ENCODE measurements around the gene KRT9.
"Not testable (repeated sequence)": the region's sequence is repeated elsewhere in the genome, so short reads cannot be mapped to it uniquely, and the experiment has no call there.

KRT9 gene

GRCh38 chr17:41599680-41600079 lies 27.8 kb upstream of the KRT9 start:
- no peak for DNase-seq

DNA sequence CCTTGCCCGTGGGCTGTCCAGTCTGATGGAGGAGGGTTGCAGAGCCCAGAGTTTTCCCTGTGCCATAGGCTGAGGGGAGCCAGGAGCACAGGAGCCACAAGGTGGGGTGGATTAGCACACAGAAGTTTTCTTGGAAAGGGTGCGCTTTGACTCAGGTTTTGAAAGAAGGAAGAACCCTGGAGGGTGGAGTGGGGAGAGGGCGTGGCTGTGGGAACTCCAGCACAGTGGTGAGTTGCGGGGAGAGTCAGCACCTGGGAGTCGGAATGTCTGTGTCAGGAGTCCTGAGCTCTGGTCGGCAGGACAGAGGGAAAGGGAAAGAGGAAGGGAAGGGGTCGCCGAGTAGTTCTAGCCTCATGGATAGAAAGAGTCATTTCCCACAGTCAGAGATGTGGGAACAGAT lies 23.7 kb upstream of the KRT9 start:
- DNase-seq, result no peak

- DNase-seq, result no peak
These were observed 22.6 kb upstream of the KRT9 start for GRCh38 chr17:41594363-41594915.

- DNase-seq, result no peak
These were observed 21.6 kb upstream of the KRT9 start for GRCh38 chr17:41593306-41593981.

DNA sequence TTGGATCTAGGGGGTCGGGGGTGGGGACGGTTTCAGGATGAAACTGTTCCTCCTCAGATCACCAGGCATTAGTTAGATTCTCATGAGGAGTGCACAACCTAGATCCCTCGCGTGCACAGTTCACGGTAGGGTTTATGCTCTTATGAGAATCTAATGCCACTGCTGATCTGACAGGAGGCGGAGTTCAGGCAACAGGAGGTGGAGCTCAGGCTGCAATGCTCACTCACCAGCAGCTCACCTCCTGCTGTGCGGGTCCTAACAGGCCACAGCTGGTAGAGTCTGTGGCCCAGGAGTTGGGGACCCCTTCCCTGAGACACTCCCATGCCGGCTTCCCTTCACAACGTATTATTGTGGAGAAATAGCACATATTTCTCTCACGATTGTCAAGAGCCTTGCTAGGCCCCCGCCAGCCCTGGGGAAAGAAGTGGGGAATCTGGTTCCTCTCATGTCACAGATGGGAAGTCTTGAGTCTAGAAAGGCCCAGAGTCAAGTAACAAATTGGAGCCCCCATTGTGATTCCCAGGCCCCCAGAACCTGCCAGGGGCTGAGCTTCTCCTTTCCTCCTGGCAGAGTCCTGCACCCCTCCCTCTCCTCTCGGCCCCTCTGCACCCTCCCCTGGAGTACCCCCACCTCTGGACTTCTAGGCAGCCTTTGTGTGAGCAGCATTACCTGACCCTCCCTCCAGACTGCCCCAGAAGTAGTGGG lies 20.9 kb upstream of the KRT9 start:
- no peak for DNase-seq

- DNase-seq, result no peak
These were observed 17.4 kb upstream of the KRT9 start for GRCh38 chr17:41589301-41589700.

- no peak for DNase-seq
These were observed 16.4 kb upstream of the KRT9 start for GRCh38 chr17:41588126-41588810.

- DNase-seq, result no peak
These were observed 15.1 kb upstream of the KRT9 start, which contains the start of gene KRT14 for GRCh38 chr17:41586863-41587495. TSS of gene KRT14 (minus strand) at chr17:41586895. CDS start at chr17:41586834, 61 bp downstream.

- no peak for DNase-seq
These were observed 13.6 kb upstream of the KRT9 start for GRCh38 chr17:41585301-41586056.

GRCh38 chr17:41584331-41584927 lies 12.6 kb upstream of the KRT9 start:
- DNase-seq, result not testable (repeated sequence)

DNA sequence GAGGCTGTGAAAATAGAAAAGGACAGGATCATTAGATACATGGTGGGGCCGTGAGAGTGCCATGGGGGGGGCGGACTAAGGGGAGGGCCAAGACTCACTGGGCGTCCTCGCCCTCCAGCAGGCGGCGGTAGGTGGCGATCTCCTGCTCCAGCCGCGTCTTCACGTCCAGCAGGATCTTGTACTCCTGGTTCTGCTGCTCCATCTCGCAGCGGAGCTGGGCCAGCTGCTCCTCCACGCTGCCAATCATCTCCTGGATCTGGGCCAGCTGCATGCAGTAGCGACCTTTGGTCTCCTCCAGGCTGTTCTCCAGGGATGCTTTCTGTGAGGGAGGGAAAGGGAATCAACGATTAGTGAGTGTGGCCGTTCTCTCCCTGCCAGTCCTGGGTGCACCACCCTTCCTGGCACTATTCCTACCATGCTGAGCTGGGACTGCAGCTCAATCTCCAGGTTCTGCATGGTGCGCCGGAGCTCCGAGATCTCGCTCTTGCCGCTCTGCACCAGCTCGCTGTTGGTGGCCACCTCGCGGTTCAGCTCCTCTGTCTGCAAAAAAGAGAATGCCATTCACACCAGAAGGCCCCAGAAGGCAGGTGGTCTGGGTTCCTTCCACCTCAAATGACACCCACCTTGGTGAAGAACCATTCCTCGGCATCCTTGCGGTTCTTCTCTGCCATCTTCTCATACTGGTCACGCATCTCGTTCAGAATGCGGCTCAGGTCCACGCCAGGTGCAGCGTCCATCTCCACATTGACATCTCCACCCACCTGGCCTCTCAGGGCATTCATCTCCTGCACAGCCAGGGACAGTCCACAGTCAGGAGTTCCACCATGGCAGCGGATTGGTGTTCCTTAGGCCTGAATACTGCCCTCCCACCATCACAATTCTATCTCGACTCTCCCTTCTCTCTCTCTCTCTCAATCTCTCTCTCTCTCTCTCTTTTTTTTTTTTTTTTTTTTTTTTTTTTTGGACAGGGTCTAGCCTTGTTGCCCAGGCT lies 11.6 kb upstream of the KRT9 start:
- no peak for DNase-seq

- DNase-seq, result not testable (repeated sequence)
These were observed 10.5 kb upstream of the KRT9 start for GRCh38 chr17:41582061-41582968.

GRCh38 chr17:41581366-41582060 lies 9.7 kb upstream of the KRT9 start:
- DNase-seq, result no peak

- no peak for DNase-seq
These were observed 9.0 kb upstream of the KRT9 start for GRCh38 chr17:41580687-41581365.

DNA sequence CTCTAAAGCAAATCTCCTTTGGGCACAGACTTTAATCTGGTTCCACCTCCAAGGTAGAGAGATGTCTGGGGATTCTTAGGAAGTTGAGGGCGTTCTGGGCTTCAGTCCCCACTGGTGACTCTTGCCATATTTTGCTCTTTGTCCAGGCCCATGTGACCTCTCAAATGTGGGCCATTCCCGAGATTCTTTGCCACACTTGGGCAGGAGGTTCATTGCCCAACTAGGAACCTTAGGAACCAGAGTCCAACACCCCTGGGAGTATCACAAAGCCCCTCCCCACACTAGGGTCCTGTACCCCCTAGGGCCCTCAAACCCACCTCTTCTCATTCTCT lies 8.4 kb upstream of the KRT9 start:
- DNase-seq, result no peak

GRCh38 chr17:41579484-41580243 lies 7.8 kb upstream of the KRT9 start:
- DNase-seq, result peak; percentile 81

DNA sequence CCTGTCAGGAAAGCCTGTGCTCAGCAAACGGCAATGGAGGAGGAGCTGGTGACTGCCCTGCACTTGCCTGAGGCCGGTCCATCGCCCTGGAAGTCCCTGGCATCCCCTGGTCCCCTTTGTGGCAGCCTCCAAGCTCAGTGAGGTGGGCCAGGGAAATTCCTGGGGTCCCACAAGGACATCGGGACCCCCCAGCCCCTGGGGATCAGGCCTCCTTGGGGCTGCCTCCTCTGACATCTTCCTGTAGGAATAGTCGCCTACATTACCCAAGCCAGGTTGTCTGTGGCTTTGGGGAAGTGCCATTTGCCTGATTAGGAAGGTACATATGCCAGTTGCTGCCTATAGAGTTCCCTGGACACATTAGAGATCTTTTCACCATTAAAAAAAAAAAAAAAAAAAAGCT lies 7.1 kb upstream of the KRT9 start:
- DNase-seq, result no peak

DNA sequence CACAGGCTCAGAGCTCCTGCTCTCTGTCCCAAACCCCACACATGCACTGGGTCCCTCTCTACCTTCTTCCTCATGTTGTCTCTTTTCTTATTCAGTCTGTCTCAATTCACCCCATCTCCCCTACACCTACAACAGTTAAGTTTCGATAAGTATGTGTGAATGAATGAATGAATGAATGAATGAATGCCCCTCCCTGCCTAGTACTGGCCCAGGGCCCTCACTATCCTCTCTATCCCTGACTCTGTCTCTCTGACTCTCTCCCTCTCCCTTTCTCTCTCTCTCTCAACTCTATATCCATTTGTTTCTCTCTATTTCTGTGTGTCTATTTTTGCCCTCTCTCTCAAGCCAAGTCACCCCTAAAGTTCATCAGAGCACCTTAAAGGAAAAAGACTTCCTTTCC lies 6.7 kb upstream of the KRT9 start:
- DNase-seq, result no peak
